CD4-positive, alpha-beta T cell treated with Interleukin-17A for 1 hour (primary cell): ENCODE measurements around the gene COL6A1.
"Not testable (repeated sequence)": the region's sequence is repeated elsewhere in the genome, so short reads cannot be mapped to it uniquely, and the experiment has no call there.

Source experiments
- DNase-seq: peaks from one replicate; pipeline ENCODE4 v3.0.0-alpha.2; 2020

Gene COL6A1

DNA sequence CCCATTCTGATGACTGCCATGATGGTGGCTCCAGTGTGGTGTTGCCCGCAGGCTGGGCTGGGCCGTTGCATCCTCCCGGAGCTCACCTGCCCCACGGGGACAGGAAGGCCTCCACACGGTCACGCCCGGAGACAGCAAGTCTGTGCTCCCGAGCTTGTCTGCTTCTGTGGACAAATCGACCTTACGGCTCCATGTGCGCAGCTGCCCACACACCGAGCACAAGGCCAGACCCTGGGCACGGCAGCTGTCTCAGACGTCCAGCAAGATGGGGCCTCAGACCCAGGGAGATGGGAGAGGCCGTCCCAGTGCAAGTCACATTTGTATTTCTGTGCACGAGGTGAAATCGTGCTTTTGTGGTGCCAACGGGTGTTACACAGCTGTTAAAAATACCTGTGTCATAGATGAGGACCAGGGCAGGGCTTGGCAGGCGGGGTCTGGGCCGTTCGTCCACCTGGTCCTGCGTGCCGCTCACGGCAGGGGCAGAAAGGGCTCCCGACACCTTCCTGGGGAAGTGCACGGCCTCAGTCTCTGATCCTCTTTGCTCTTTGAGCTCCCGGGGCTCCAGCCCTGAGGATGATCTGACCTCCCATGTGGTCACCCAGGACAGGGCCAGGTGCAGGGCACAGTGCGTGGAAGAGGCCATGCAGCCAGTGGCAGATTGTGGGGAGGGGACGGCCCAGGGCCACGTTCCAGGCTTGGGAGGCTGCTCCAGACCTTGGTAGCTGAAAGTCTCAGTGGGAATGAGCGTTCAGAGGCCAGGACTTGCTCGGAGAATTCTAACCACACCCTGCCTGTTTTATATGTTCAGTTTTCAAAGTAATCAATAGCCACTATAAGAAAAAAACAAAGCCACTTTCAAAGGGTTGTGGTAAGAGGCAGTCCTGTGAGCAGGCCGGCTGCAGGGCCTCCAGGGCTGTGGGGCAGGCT lies 13.5 kb downstream of the COL6A1 start:
- no peak for DNase-seq

DNA sequence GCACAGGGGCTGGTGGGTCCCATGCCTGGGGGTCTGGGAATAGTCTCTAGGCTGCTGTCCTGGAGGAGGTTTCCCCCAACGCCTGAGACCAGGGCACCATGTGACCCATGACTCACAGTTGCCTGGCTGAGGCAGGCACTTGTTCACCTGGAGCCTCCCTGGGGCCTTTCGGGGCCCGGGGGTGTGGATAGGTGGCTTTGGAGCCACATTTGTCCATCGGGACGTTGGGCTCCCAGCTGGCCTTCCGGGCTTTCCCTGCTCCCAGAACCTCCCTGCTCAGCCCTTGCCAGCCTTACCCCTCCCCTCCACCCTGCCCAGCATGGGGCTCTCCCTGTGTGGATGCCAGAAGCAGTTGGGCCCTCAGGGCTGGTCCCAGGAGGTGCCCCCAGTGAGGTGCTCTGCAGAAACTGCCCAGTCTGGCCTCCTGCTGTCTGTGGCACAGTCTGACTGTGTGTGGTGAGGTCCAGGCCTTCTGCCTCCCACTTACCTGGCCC lies 14.2 kb downstream of the COL6A1 start:
- DNase-seq = no peak

DNA sequence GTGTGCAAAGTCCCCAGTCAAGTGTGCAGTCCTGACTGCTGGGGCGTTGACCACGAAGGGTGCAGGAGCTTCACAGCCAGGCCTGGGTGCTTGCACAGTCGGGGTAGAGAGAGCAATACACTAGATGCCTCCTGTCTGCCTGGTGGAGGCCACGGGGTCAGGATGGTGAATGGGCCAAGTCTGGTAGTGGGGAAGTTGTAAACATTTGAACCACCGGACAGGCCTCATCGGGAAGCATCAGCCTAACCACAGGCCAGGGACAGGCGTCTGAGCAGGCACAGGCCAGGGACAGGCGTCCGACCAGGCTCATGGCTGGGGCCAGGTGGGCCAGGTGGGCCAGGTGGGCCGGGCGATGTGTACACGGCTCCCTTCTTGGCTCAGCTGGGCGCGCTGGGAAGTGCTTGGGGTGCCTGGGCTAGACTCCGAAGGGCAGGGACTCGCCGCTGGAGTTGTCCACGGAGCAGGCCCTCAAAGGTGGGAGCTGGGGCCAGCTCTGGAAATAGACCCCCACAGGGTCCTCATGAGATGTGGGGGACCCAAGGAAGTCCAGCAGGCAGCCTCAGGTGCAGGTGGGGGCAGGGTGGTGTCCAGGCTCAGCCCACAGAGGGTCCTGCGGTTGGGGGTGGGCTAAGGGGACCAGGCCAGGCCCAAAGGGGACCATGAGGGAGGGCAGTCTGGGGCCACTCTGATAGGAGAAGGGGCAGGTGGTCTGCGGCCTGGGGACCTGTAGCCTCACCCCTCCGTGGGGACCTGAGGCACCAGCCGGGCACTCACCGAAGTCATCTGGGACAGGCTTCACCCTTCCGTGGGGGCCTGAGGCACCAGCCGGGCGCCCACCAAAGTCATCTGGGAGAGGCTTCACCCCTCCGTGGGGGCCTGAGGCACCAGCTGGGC lies 15.0 kb downstream of the COL6A1 start:
- DNase-seq = no peak

DNA sequence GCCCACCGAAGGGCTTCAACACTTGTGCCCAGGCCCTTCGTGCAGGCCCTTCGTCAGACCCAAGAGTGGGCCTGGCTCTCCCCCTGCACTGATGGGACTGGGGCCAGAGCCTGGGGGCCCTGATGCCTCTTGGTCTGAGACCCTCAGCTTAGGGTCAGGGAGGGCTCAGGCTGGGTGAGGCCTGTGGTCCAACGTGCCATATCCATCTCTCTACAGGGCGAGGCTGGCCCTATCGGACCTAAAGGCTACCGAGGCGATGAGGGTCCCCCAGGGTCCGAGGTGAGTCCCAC lies 15.6 kb downstream of the COL6A1 start:
- DNase-seq = no peak

DNA sequence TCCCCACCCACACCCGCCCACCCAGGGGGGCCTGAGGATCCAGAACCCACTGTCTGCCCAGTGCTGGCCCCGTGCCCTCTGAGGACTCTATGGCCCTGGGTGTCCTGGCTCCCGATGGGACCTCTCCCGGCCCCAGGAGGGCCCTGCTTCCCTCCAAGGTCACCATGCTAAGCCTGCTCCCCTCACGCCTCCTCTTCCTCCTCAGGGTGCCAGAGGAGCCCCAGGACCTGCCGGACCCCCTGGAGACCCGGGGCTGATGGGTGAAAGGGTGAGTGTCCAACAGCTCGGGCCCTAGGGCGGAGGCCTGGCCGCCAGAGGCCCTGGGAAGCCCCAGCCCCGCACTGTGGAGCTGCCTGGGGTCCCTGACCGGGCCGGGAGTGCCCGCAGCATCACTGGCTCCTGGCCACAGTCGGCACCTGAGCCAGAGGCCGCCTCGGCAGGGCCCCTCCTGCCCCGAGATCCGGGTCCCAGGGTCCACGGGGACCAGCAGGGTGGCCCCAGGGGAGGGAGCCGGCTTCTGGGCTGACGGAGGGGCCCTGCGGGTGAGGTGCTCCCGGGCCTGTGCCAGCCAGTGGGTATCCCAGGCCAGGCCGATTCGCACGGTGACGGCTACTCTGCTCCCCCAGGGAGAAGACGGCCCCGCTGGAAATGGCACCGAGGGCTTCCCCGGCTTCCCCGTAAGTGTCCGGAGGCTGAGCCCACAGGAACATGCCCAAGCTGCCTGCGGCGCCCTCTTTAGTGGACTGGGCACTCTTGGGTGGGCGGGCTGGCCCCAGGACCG lies 16.1 kb downstream of the COL6A1 start:
- DNase-seq = no peak

DNA sequence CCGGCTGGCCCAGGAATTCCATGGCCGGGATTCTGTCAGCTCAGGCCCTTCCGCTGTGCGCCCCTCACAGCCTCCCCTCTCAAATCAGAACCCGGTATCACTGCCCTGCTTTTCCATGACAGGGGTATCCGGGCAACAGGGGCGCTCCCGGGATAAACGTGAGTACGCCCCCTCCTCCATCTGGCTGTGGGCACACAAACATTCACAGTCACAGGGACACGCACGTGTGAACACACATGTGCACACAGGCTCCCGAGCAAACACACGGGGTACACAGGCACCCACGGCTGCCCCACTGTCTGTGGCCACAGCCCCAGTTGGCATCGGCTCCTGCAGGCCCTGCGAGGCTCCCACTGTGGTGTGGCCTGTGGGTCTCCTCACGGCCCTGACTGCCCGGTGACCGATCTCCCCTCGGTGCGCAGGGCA lies 16.7 kb downstream of the COL6A1 start:
- no peak for DNase-seq

DNA sequence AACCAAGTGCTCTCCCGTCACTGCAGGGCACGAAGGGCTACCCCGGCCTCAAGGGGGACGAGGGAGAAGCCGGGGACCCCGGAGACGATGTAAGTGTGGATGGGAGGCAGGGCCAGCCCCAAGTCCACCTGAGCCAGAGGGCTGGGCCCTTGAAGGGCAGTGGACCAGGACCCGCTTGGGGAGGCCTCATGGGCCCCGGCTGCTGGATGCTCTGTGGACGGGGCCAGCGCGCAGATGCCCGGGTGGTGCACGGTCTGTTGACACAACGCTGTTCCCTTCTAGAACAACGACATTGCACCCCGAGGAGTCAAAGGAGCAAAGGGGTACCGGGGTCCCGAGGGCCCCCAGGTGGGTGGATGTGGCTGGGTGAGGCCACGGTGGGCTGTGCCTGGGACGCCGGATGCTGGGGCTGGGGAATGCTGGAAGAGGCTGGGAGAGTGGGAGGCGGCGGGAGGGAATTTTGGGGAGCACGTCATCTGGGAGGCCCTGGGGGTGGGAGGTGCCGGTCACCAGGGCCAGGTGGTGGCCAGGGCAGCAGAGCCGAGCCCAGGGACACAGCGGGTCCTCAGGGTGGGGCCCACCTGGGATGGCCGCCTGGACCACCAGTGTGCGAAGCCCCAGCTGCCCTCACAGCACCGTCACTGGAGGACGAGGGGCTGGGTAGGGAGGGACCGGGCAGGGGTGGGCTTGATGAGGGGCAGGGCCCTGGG lies 17.5 kb downstream of the COL6A1 start:
- DNase-seq = no peak

DNA sequence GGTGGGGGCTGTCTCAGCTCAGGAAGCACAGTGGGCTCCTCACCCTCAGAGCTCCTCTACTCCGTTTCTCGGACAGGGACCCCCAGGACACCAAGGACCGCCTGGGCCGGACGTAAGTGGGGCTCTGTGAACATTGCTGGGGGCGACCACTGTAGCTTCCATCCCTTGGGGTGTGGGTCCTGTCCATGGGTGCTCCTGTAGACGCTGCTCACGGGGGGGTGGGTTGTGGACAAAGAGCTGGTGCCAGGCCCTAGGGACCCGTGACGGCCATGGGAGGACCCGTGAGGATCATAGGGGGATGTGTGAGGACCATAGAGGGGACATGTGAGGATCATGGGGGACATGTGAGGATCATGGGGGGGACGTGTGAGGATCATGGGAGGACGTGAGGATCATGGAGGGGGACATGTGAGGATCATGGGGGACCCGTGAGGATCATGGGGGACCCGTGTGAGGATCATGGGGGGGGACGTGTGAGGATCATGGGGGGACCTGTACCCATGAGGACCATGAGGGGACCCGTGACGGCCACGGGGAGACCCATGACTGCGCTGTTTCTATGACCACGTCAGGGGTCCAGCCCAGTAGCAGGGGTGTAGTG lies 18.1 kb downstream of the COL6A1 start:
- no peak for DNase-seq

DNA sequence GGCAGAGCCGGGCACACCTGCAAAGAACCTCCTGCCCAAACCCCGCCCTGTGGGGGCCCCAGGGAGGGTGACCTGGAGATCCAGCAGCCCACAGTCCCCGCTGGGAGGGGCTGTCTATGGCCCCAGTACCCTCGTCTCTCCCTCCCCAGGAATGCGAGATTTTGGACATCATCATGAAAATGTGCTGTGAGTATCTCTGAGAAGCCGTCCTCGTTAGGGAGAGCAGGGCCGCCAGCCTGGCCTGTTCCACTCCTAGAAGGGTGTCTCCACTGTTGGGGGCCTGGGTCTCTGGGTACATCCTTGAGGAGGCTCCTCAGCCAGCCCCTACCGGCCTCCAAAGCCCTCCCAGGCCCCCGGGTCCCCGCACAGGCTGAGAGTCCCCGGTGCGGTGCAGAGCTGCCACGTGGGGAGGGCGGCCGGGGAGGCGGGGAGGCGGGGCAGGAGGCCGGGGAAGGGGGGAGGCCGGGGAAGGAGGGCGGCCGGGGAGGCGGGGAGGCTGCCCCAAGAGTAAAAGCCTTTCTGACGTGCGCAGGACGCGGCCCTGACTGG lies 18.7 kb downstream of the COL6A1 start:
- no peak for DNase-seq

DNA sequence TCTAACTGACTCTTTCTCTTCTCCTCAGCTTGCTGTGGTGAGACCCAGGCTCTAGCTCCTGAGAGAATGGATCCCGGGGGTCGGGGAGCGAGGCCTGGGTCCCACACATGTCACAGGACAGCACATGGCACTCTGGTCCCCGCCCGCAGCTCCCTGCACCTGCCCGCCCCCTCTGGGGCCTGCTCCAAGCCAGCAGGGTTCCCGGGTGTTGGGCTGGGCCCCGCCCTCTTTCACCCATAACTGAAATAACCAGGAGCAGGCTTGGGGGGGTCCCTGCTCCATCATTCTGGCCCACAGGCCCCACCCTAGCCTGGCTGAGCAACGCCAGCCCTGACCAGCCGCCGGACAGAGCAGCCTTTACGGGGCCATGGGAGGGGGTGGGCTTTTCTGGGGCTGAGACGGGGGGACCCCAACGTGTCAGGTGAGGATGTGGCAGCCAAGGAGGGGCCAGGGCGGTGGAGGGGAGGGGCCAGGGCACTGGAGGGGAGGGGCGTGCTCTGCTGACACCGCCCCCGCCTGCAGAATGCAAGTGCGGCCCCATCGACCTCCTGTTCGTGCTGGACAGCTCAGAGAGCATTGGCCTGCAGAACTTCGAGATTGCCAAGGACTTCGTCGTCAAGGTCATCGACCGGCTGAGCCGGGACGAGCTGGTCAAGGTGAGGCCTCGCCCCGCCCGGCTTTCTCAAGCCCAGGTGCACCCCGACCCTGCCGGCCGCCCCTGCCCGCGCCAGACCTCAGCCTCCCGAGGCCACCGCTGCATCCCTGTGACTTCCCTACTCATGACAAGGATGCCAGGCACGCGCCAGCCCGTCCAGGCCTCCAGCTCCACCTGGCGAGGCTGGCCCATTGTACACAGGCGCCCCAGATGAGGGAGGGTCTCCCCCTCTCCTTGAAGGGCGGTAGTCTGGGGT lies 19.4 kb downstream of the COL6A1 start:
- DNase-seq = no peak

DNA sequence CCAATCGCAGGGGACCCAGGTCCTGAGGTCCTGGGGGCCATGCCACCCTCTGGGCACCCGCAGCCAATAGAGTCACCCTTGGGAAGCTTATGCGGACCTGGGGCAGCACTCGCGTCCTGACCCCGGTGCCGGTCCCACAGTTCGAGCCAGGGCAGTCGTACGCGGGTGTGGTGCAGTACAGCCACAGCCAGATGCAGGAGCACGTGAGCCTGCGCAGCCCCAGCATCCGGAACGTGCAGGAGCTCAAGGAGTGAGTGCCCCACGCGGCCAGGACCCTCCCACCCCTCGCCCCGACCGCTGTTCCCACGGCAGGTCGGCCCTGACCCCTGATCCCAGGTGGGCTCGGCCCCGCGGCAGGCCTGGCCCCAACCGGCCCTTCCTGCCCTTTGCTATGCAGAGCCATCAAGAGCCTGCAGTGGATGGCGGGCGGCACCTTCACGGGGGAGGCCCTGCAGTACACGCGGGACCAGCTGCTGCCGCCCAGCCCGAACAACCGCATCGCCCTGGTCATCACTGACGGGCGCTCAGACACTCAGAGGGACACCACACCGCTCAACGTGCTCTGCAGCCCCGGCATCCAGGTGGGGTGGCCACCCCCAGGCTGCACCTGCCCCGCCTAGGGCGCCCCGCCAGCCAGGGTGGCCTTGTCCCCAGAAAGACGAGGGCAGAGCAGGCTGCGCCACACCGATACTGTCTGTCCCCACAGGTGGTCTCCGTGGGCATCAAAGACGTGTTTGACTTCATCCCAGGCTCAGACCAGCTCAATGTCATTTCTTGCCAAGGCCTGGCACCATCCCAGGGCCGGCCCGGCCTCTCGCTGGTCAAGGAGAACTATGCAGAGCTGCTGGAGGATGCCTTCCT lies 20.5 kb downstream of the COL6A1 start:
- no peak for DNase-seq

DNA sequence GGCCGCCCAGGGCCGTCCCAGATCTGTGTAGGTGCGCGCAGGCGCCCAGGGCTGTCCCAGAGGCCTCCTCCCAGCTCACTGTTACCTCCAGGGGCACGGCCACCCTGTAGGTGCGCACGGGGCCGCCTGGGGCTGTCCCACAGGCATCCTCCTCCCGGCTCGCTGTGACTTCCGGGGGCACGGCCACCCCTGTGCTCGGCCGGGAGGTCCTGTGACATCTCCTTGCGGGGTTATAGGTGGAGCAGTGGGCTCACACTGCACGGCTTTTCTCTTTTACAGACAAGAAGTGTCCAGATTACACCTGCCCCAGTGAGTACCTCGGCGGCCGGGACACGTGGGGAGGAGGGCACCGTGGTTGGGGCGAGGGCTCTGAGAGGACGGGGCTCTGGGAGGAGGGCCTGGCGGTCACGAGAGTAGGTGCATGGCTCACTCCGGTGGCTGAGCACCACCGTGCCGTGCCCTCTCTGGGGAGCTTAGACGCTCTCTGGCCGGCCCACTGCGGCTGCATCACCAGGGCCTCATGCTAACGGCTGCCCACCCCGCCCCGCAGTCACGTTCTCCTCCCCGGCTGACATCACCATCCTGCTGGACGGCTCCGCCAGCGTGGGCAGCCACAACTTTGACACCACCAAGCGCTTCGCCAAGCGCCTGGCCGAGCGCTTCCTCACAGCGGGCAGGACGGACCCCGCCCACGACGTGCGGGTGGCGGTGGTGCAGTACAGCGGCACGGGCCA lies 21.4 kb downstream of the COL6A1 start:
- DNase-seq = no peak

DNA sequence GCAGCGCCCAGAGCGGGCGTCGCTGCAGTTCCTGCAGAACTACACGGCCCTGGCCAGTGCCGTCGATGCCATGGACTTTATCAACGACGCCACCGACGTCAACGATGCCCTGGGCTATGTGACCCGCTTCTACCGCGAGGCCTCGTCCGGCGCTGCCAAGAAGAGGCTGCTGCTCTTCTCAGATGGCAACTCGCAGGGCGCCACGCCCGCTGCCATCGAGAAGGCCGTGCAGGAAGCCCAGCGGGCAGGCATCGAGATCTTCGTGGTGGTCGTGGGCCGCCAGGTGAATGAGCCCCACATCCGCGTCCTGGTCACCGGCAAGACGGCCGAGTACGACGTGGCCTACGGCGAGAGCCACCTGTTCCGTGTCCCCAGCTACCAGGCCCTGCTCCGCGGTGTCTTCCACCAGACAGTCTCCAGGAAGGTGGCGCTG lies 22.0 kb downstream of the COL6A1 start:
- DNase-seq = no peak

DNA sequence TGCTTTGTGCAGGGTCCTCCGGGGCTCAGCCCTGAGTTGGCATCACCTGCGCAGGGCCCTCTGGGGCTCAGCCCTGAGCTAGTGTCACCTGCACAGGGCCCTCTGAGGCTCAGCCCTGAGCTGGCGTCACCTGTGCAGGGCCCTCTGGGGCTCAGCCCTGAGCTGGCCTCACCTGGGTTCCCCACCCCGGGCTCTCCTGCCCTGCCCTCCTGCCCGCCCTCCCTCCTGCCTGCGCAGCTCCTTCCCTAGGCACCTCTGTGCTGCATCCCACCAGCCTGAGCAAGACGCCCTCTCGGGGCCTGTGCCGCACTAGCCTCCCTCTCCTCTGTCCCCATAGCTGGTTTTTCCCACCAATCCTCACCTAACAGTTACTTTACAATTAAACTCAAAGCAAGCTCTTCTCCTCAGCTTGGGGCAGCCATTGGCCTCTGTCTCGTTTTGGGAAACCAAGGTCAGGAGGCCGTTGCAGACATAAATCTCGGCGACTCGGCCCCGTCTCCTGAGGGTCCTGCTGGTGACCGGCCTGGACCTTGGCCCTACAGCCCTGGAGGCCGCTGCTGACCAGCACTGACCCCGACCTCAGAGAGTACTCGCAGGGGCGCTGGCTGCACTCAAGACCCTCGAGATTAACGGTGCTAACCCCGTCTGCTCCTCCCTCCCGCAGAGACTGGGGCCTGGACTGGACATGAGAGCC lies 22.7 kb downstream of the COL6A1 start:
- DNase-seq = no peak

DNA sequence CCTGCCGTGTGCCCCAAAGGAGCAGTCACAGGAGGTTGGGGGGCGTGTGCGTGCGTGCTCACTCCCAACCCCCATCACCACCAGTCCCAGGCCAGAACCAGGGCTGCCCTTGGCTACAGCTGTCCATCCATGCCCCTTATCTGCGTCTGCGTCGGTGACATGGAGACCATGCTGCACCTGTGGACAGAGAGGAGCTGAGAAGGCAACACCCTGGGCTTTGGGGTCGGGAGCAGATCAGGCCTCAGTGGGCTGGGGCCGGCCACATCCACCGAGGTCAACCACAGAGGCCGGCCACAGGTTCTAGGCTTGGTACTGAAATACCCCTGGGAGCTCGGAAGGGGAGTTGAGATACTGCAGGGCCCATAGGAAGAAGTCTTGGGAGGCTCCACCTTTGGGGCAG lies 23.5 kb downstream of the COL6A1 start:
- no peak for DNase-seq

DNA sequence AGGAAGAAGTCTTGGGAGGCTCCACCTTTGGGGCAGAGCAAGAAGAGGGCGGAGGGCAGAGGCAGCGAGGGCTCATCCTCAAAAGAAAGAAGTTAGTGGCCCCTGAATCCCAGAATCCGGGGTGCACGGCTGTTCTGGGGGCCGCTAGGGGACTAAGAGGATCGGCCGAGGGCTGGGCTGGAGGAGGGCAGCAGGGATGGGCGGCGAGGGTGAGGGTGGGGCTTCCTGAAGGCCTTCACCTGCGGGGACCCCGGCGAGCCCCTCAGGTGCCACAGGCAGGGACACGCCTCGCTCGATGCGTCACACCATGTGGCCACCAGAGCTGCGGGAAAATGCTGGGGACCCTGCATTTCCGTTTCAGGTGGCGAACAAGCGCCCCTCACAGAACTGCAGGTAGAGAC lies 23.9 kb downstream of the COL6A1 start:
- no peak for DNase-seq

DNA sequence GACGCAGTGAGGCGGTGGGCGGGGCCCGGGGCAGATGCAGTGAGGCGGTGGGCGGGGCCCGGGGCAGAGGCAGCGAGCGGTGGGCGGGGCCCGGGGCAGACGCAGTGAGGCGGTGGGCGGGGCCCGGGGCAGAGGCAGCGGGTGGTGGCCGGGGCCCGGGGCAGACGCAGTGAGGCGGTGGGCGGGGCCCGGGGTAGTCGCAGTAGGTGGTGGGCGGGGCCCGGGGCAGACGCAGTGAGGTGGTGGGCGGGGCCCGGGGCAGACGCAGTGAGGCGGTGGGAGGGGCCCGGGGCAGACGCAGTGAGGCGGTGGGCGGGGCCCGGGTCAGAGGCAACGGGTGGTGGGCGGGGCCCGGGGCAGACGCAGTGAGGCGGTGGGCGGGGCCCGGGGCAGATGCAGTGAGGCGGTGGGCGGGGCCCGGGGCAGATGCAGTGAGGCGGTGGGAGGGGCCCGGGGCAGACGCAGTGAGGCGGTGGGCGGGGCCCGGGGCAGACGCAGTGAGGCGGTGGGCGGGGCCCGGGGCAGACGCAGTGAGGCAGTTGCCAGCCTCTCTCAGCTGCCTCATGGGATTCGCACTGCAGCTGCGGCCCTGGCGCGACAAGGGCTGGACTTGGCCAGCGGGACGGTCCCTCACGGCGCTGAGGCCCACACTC lies 24.4 kb downstream of the COL6A1 start:
- not testable (repeated sequence) for DNase-seq
